Measurements from ENCODE around the gene FCAR. TPM values are rescaled to one million over a fixed set of nuclear protein-coding genes. Genes with fewer than 3 reads are reported as not detected.

FCAR gene
- total RNA-seq (2022; extraction: Qiagen RNA extraction; ENCODE audit: low read depth) = not detected in 5 replicates

DNA sequence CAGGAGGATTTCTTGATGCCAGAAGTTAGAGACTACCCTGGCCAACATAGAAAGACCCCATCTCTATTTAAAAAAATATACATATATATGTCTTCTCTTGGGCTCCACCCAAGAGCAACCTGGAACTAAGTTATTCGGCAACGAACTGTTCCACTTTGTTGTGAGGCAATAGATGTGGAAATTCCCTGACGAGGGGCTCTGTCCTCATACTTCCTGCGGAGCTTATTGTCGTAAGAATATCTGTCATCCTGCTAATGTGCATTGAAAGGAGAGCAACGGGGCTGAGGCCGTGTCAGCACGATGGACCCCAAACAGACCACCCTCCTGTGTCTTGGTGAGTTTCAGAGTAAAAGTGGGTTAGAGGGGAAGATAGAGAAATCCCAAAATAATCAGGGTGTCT lies at the start of gene FCAR:
TSS of gene FCAR (plus strand) at position 246 of the 400 bp plus-strand sequence. CDS start at position 301, 55 bp downstream.

DNA sequence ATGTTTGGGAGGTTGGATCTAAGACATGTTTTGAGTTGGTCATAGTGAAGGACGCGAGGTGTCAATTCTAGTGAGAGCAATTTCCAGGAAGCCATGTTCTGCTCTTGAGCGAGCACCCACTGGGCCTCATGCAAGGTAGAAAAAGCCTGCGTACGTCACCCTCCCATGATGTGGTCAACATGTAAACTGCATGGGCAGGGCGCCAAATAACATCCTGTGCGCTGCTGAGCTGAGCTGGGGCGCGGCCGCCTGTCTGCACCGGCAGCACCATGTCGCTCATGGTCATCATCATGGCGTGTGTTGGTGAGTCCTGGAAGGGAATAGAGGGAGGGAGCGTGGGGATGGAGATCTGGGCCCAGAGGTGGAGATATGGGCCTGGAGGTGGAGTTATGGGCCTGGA lies 41.5 kb upstream of the FCAR start, which contains the start of gene KIR2DS4:
TSS of gene KIR2DS4 (plus strand) at position 181 of the 400 bp plus-strand sequence.

GRCh38 chr19:54850061-54850640 lies 23.9 kb upstream of the FCAR start, which contains the start of gene KIR3DL2:
TSS of gene KIR3DL2 (plus strand) at chr19:54850443. CDS start at chr19:54850476, 33 bp downstream.

GRCh38 chr19:54905803-54906511 lies 31.9 kb downstream of the FCAR start, which contains the start of gene NCR1:
TSS of gene NCR1 (plus strand) at chr19:54906148. CDS start at chr19:54906188, 40 bp downstream.

Other genes with a start within 250 kb of the FCAR start
- 0.07 TPM in 1 of 5 replicates, not detected in the others for gene LILRB1, start 243.8 kb upstream of the FCAR start, total RNA-seq (2022; extraction: Qiagen RNA extraction; ENCODE audit: low read depth)
- gene LILRB4, start 211.2 kb upstream of the FCAR start, total RNA-seq (2022; extraction: Qiagen RNA extraction; ENCODE audit: low read depth) = not detected in 5 replicates
- gene KIR3DL3, start 149.8 kb upstream of the FCAR start, total RNA-seq (2022; extraction: Qiagen RNA extraction; ENCODE audit: low read depth) = not detected in 5 replicates
- not detected in 5 replicates for gene KIR2DL3, start 135.7 kb upstream of the FCAR start, total RNA-seq (2022; extraction: Qiagen RNA extraction; ENCODE audit: low read depth)
- gene KIR2DL1, start 104.4 kb upstream of the FCAR start, total RNA-seq (2022; extraction: Qiagen RNA extraction; ENCODE audit: low read depth) = not detected in 5 replicates
- gene KIR2DL4, start 70.6 kb upstream of the FCAR start, total RNA-seq (2022; extraction: Qiagen RNA extraction; ENCODE audit: low read depth) = not detected in 5 replicates
- gene KIR3DL1, start 57.8 kb upstream of the FCAR start, total RNA-seq (2022; extraction: Qiagen RNA extraction; ENCODE audit: low read depth) = not detected in 5 replicates
- gene KIR2DS4, start 41.6 kb upstream of the FCAR start, total RNA-seq (2022; extraction: Qiagen RNA extraction; ENCODE audit: low read depth) = not detected in 5 replicates
- not detected in 5 replicates for gene KIR3DL2, start 23.8 kb upstream of the FCAR start, total RNA-seq (2022; extraction: Qiagen RNA extraction; ENCODE audit: low read depth)
- not detected in 5 replicates for gene NCR1, start 31.9 kb downstream of the FCAR start, total RNA-seq (2022; extraction: Qiagen RNA extraction; ENCODE audit: low read depth)
- gene NLRP7, start 73.3 kb downstream of the FCAR start, total RNA-seq (2022; extraction: Qiagen RNA extraction; ENCODE audit: low read depth) = 0.08 TPM in 1 of 5 replicates, not detected in the others
- 22.7 to 28.3 TPM (median 27.2 TPM) in 5 replicates for gene NLRP2, start 92.1 kb downstream of the FCAR start, total RNA-seq (2022; extraction: Qiagen RNA extraction; ENCODE audit: low read depth)
- gene GP6, start 164.0 kb downstream of the FCAR start, total RNA-seq (2022; extraction: Qiagen RNA extraction; ENCODE audit: low read depth) = 0.13 to 0.46 TPM (median 0.19 TPM) in 3 of 5 replicates, not detected in the others
- 14.5 to 21.2 TPM (median 20.8 TPM) in 5 replicates for gene RDH13, start 188.9 kb downstream of the FCAR start, total RNA-seq (2022; extraction: Qiagen RNA extraction; ENCODE audit: low read depth)
- gene EPS8L1, start 201.6 kb downstream of the FCAR start, total RNA-seq (2022; extraction: Qiagen RNA extraction; ENCODE audit: low read depth) = 3.0 to 9.2 TPM (median 6.8 TPM) in 5 replicates
- gene PPP1R12C, start 243.4 kb downstream of the FCAR start, total RNA-seq (2022; extraction: Qiagen RNA extraction; ENCODE audit: low read depth) = 52.2 to 99.2 TPM (median 86.1 TPM) in 5 replicates

All from A549 treated with ZK216348 at 1 μM for 4 hours (cell line).